GM21390 (cell line): ENCODE data around the gene HIGD2B.
"Not testable (repeated sequence)": the region's sequence is repeated elsewhere in the genome, so short reads cannot be mapped to it uniquely, and the experiment has no call there.

Experiments
- ATAC-seq: cut with Tn5 transposase; IDR thresholded peaks from one replicate; pipeline ENCODE4 v1.9.1; 2021; ENCODE audit not compliant: unreplicated experiment

Gene HIGD2B, protein sequence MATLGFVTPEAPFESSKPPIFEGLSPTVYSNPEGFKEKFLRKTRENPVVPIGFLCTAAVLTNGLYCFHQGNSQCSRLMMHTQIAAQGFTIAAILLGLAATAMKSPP

DNA sequence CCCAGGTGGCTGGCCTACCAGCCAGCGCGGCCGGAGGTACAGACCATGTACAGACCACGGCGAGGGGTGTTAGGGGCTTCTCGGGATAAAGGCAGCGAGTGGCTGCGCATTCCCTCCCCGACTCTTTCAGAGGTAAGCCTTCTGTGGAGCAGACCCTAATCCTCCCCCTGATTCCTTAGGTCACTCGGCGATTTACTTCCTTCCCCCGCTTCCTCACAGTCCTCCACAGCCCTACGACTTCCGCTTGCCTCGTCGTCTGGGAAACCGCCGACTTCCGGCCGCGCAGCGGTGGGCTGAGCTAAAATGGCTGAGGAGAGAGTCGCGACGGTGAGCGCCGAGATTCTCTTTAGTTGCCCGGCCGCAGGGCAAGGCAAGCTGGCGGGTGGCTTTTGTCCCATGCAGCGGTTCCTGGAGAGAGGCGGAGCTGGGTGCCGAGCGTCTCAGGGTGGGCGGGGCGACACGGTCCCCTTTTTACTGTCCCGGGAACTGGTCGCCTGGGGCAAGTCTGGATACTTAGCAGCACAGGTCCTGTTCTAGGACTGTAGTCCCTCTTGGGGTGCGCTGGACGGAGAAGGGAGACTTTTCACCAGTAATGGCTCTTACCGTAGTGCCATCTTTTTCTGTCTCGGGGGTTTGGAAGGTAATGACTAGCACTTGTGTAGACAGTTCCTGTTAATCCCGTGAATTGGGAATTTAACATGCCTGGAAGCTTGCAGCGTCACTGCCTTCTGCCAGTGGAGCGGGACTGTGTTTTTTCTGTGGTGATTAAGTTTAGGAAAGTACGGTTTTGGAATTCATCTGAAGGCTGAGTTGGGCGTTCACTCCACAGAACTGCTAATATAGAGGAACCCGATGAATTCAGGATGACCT lies at the start of gene HIGD2B, which contains the start of gene BBS4:
Gene HIGD2B (minus strand): TSS at position 258 of the 870 bp plus-strand sequence. CDS start 9,808 bp downstream, outside the sequence.
Gene BBS4 (plus strand): TSS at position 283 of the 870 bp plus-strand sequence. CDS start 21 bp downstream, at position 304.
- peak; percentile 98 for ATAC-seq

DNA sequence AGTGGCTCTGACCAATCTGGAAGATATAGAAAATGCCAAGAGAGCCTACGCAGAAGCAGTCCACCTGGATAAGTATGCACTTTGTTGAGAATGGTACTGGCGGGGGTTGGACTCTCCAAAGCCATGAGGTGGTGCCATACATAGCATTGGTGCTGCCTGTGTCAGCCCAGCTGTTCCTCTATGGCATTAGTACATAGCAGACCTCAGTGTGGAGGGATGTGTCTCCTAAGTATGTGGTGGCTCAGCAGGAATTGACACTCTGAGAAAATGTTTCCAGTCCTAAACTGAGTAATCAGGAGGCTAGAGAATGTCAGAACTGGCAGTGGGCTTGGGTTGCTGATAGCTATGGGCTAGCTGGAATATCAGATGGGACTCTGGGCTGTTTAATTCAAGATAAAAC lies 49.1 kb upstream of the HIGD2B start:
- ATAC-seq: no peak

DNA sequence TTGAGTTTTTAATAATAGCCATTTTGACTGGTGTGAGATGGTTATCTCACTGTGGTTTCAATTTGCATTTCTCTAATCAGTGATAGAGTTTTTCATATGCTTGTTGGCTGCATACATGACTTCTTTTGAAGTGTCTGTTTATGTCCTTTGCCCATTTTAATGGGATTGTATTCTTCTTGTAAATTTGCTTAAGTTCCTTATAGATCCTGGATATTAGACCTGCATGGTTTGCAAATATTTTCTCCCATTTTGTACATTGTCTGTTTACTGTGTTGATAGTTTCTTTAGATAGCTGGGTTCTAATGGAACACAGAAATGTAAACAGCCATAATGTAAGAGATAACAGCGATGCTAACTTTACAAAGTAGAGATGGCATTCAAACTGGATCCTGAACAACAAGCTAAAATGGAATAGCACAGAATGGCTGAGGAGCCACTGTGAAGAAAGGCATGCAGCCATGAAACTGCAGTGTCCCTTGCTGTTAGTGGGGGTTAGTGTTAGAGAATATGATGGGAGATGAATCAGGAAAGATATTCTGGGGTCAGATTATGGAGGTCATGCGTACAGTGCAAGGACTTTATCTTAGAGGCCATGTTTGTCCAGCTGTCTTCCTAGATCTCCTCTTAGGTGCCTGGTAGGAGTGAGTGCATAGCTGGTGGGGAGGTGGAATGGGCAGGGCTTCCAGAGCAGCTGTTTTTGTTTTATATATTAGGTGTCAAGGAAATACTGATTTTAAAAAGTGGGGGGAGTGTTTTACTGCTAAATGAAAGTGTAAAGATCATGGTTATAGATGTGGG lies 48.2 kb upstream of the HIGD2B start:
- no peak for ATAC-seq

DNA sequence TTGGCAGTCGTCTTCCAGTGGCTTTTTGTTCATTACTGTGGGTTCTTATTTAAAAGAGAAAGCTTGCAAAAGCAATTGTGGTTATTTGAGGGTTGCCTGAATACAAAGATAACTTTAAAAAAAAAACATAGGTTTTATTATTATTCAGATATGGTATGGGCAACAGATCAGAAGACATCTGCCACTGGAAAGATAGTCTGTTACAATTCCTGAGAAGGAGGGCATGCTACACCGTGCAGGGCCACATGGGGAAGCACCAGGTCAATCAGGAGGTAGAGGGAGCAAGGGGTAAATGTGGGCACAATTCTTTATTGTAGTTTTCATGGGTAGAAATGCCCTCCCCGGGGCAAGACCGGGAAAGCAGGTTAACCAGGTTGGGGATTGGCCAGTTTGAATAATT lies 46.5 kb upstream of the HIGD2B start:
- no peak for ATAC-seq

DNA sequence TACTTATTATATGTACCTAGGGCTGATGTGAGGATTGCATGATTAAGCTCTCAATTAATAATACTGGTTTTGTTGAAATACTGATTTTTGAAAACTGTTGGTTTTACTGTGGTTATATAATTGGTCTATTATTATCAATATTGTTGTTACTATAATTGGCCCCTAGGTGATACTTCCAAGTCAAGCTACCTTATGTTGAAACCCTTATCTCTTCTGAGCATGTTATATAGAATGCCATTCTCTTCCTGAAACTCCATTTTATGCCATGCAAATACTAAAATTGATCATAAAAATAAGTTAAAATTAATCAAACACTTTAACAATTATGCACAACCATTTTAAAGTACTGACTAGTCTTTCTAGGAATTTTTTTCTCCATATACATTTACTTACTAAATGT lies 46.1 kb upstream of the HIGD2B start:
- no peak for ATAC-seq

DNA sequence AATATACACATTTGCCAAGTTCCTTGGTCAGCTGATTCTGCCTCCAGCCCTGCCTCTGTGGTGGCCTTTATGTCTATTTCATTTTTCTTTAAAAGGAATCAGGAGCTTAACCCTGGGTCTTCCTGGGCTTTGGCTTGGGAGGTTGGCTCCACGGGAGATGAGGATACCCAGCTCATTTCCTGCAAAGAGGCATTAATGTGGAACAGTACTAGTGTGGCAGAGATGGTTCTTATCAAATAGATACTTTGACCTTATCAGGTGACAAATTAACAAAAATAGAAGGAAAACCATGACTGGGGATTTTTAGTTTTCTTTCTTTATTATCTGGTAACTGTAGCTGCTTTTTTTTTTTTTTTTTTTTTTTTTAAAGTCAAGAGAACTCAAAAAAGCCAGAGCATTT lies 42.8 kb upstream of the HIGD2B start:
- no peak for ATAC-seq

DNA sequence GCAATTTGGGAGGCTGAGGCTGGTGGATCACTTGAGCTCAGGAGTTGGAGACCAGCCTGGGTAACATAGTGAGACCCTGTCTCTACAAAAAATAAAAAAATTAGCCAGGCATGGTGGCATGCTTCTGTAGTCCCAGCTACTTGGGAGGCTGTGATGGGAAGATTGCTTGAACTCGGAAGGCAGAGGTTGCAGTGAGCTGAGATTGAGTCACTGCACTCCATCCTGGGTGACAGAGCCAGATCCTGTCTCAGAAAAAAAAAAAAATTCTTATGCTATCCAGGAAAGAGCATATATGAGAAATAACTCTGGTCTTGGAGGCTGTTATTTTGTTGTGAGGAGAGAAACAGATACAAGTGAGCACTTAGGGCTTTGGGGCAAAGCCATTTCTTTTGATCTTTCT lies 42.3 kb upstream of the HIGD2B start:
- ATAC-seq: not testable (repeated sequence)

DNA sequence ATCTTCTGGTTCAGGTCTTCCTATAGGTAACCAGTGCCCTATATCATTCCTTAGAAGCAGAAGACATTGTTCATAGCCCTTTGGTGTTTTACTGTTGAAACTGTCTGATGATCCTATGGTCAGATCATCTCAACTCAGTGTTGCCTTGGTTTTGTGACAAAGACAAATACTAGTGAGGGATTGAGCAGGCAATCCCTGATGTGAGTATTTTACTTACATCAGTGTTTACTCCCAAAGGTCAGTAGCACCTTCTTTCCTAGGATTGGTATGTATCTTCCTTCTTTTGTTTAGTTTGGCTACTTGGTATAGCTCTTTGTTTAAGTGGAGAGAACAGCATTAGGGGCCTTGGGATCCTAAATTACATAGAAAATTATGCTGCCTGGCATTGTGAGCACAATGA lies 41.2 kb upstream of the HIGD2B start:
- ATAC-seq: no peak

DNA sequence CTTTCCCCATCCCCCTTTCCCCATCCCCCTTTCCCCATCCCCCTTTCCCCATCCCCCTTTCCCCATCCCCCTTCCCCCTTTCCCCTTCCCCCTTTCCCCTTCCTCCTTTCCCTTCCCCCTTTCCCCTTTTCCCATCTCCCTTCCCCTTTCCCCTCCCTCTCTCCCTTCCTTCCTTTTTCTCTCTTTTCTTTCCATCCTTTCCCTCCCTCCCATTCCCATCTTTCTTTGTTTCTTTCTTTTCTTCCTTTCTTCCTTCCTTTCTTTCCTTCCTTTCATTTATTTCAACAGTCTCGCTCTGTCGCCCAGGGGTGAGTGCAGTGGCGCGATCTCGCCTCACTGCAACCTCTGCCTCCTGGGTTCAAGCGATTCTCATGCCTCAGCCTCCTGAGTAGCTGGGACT lies 39.9 kb upstream of the HIGD2B start:
- ATAC-seq: not testable (repeated sequence)

DNA sequence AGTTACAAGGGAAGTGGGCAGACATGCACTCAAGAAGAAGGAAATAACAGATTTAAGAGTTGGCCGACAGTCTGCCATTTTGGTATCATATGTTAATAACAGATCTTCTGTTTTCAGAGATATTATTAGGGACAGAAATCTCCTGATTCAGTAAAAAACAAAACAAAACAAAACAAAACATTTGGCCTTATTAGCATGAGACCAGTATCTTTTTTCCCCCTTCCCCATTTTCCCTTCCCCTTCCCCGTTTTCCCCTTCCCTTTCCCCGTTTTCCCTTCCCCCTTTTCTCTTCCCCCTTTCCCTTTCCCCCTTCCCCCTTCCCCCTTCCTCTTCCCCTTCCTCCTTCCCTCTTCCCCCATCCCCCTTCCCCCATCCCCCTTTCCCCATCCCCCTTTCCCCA lies 39.5 kb upstream of the HIGD2B start:
- no peak for ATAC-seq

DNA sequence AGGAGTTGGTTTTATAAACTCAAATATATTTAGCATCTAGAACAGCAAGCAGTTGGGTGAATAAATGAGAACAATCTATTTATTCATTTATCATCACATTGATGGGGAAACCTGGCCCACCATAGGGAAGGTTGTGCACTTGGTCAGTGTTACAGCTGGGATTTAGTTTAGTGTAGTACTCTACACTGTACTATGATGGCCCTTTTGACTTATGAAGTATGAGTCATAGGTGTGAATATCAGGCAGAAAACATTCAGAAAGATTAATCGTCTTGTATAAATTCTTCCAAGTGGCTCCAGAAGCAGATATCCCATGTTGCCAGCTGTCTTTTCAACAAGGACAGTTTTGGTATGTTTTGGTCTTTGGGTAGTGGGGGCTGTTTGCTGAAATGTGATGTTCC lies 38.0 kb upstream of the HIGD2B start:
- no peak for ATAC-seq

DNA sequence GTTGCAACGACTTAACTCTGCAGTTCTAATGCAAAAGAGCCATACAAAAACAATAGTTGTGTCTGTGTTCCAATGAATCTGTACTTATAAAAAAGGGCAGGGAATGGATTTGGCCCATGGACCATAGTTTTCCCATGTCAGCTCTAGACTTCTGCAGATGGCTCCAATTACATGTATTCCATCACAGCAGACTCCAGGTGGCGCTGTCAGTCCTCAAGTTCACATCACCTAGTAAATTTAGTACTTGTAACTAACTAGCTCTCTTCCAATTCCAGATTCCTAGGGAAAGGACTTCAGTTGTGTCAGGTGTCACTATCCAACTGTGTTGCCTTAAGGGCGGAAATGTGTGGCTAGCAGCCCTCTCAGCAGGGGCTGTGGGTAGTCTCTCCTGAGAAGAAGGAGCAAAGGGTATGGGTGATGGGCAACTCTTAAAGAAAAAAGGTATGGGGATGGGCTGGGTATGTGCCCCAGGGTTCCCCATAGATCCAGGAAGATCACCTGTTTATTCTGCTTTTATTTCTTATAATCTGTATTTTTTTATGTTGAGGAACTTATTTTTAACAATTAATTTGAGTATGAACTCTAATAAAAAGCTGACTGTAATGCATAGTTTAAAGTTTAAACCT lies 36.2 kb upstream of the HIGD2B start:
- ATAC-seq: no peak

DNA sequence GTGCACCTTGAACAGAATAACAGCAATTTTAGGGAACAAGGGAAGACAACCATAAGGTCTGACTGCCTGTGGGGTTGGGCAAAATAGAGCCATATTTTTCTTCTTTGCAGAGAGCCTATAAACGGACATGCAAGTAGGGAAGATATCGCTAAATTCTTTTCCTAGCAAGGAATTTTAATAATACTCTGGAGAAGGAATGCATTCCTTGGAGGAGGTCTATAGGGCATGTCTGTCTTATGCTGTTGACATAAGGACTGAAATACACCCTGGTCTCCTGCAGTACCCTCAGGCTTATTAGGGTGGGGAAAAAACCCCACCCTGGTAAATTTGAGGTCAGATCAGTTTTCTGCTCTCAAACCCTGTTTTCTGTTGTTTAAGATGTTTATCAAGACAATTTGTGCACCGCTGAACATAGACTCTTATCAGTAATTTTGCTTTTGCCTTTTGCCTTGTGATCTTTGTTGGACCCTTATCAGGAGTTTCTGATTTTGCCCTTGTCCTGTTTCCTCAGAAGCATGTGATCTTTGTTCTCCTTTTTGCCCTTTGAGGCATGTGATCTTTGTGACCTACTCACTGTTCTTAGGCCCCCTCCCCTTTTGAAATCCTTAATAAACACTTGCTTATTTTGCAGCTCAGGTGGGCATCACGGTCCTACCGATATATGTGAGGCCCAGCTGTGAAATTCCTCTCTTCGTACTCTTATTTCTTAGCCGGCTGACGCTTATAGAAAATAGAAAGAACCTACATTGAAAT lies 22.7 kb upstream of the HIGD2B start:
- not testable (repeated sequence) for ATAC-seq

DNA sequence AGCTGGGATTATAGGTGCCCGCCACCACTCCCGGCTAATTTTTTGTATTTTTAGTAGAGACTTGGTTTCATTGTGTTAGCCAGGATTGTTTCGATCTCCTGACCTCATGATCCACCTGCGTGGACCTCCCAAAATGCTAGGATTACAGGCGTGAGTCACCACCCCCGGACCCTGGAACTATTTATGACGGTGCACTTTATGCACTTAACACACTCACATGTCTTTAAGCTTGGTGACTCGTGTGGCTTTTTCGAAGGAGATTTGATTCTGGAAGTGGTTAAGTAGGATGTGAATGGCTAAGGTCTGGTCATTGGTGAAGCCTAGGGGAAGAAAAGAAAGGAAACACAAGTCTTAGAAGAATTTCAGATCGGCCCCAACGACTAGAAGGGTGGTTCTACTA lies 20.3 kb upstream of the HIGD2B start:
- ATAC-seq: no peak

DNA sequence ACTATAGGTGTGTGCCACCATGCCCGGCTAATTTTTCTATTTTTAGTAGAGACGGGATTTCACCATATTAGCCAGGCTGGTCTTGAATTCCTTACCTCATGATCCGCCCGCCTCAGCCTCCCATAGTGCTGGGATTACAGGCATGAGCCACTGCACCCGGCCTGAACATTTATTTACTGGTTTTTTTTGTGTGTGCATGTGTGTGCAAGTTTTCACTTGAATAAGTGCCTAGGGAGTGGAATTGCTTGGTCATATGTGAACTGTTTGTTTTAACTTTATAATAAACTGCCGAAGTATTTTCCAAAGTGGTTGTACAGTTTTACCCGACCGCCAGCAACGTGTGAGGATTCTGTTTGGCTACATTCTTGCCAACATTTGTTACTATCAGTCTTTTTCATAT lies 14.1 kb upstream of the HIGD2B start:
- ATAC-seq: no peak

DNA sequence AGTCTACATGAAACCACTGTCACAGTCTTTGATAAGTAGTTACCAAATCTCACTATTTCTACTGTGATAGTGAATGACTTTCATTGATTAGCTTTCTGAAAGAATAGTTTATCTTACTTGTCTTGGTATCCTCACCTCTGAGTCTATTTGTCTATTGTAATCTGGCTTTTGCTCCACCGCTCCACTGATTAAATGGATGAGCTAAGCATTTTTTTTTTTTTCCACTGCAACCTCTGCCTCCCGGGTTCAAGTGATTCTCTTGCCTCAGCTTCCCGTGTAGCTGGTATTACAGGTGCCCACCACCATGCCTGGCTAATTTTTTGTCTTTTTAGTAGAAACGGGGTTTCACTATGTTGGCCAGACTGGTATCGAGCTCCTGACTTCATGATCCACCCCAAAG lies 13.0 kb upstream of the HIGD2B start:
- ATAC-seq: no peak

DNA sequence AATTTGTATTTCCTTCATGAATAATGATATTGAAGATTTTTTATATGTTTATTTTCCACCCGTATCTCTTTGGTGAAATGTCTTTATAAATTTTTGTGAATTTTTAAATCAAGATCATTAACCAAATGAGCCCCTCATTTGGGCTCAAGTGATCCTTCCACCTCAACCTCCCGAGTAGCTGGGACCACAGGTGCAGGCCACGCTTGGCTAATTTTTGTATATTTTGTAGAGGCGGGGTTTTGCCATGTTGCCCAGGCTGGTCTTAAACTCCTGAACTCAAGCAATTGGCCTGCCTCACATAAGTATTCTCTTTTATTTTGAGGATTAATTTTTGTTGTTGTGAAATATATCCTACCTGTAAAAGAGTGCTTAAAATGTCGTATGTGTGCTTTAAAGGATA lies 5.0 kb upstream of the HIGD2B start:
- no peak for ATAC-seq

DNA sequence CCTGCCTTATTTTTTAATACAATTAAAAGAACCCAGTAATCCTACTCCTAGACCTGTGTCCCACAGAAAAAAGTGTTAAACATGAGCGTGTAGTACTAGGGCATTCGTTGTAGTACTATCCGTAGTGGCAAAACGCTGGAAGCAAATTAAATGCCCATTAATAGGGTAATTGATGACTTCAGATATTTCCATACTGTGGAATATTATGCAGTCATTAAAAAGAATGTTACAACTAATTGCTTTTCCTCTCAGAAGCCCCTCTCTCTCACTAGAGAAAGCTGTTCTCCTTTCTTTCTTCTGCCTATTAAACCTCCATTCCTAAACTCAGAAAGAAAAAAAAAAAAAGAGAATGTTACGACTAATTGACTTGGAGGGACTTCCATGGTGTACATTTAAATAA lies 2.7 kb upstream of the HIGD2B start:
- ATAC-seq: no peak

DNA sequence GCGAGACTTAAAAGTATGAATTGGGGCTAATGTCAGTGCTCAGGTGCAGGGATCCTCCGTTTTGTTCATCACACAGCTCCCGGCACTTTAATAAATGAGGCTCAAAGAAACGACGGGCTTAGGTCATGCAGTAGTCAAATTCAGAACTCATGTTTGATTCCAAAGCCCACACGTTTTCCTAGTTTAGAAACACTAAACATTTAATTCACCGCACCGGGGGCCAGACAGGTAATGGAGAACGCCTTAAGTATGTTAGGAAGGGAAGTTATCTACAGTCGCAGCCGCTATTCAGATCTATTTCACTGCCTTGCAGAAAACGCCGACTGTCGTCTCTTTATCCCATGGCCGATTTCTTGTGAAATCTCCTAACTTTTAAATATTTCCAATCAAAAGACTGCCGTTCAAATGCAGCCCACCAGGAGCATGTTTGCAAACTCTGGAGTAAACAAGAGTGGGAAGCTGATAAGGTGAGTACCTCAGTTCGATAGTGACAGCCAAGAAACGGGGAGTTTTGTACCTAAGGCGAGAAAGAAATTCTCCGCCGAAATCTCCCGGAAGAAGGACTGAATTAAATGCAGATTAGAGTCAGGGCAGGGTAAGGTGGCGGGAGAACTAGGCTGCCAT lies 569 bp downstream of the HIGD2B start:
- no peak for ATAC-seq

DNA sequence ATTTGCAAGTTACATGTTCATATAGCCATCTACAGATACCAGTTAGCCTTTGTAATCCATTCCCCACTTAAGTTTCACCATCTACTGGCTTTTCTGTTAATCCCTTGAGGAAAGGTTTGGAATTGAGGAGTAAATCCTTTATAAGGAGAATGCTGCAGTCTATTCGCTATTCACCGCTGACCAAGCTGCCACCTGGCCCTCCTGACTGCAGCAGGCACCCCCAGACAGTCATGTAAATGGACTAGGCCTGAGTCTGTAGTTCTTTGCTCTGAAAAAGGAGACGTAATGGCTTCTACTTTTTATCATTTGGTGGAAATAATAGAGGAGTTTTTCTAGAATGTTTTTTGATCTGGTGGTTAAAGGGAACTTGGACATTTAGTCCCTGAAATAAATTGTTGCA lies 3.2 kb downstream of the HIGD2B start:
- no peak for ATAC-seq
